ENCODE measurements around the gene PGPEP1.
"Not testable (repeated sequence)": the region's sequence is repeated elsewhere in the genome, so short reads cannot be mapped to it uniquely, and the experiment has no call there.

The PGPEP1 gene

GRCh38 chr19:18308051-18308947 lies 32.1 kb upstream of the PGPEP1 start:
- DNase-seq (ENCODE audit: low spot score) = no peak

GRCh38 chr19:18308948-18309325 lies 31.5 kb upstream of the PGPEP1 start:
- no peak for DNase-seq (ENCODE audit: low spot score)

GRCh38 chr19:18309525-18310064 lies 30.8 kb upstream of the PGPEP1 start:
- no peak for DNase-seq (ENCODE audit: low spot score)

- DNase-seq (ENCODE audit: low spot score) = no peak
These were observed 30.1 kb upstream of the PGPEP1 start for GRCh38 chr19:18310118-18310909.

GRCh38 chr19:18310966-18311365 lies 29.4 kb upstream of the PGPEP1 start:
- DNase-seq (ENCODE audit: low spot score) = no peak

- DNase-seq (ENCODE audit: low spot score) = no peak
These were observed 28.8 kb upstream of the PGPEP1 start for GRCh38 chr19:18311502-18312091.

GRCh38 chr19:18312092-18312534 lies 28.3 kb upstream of the PGPEP1 start:
- no peak for DNase-seq (ENCODE audit: low spot score)

GRCh38 chr19:18313398-18313797 lies 27.0 kb upstream of the PGPEP1 start:
- no peak for DNase-seq (ENCODE audit: low spot score)

- DNase-seq (ENCODE audit: low spot score) = peak; percentile 65
These were observed 22.2 kb upstream of the PGPEP1 start for GRCh38 chr19:18317961-18318800.

GRCh38 chr19:18319591-18320135 lies 20.7 kb upstream of the PGPEP1 start:
- no peak for DNase-seq (ENCODE audit: low spot score)

- DNase-seq (ENCODE audit: low spot score) = no peak
These were observed 19.3 kb upstream of the PGPEP1 start for GRCh38 chr19:18320865-18321733.

GRCh38 chr19:18321734-18322102 lies 18.7 kb upstream of the PGPEP1 start:
- DNase-seq (ENCODE audit: low spot score) = peak; percentile 42

GRCh38 chr19:18322318-18322758 lies 18.1 kb upstream of the PGPEP1 start:
- peak; percentile 32 for DNase-seq (ENCODE audit: low spot score)

- DNase-seq (ENCODE audit: low spot score) = peak; percentile 100
These were observed 17.5 kb upstream of the PGPEP1 start, which contains the start of gene LSM4 for GRCh38 chr19:18322759-18323460. TSS of gene LSM4 (minus strand) at chr19:18323076. CDS start at chr19:18323020, 56 bp downstream.

GRCh38 chr19:18324373-18324731 lies 16.0 kb upstream of the PGPEP1 start:
- not testable (repeated sequence) for DNase-seq (ENCODE audit: low spot score)

- DNase-seq (ENCODE audit: low spot score) = no peak
These were observed 13.6 kb upstream of the PGPEP1 start for GRCh38 chr19:18326772-18327171.

- peak; percentile 95 for DNase-seq (ENCODE audit: low spot score)
These were observed 11.9 kb upstream of the PGPEP1 start for GRCh38 chr19:18328340-18329034.

- no peak for DNase-seq (ENCODE audit: low spot score)
These were observed 11.4 kb upstream of the PGPEP1 start for GRCh38 chr19:18329035-18329376.

GRCh38 chr19:18330868-18331267 lies 9.5 kb upstream of the PGPEP1 start:
- no peak for DNase-seq (ENCODE audit: low spot score)

All from CD4-positive, alpha-beta T cell treated with Interleukin-2 at 100 ng/mL for 4 hours (primary cell).